HG03280 (cell line): ENCODE data around the gene EIF2S3.

Source experiments
- ATAC-seq: cut with Tn5 transposase; IDR thresholded peaks from one replicate; pipeline ENCODE4 v1.9.1; 2021; ENCODE audit warnings: mild to moderate bottlenecking, moderate library complexity; ENCODE audit not compliant: unreplicated experiment

Gene EIF2S3

DNA sequence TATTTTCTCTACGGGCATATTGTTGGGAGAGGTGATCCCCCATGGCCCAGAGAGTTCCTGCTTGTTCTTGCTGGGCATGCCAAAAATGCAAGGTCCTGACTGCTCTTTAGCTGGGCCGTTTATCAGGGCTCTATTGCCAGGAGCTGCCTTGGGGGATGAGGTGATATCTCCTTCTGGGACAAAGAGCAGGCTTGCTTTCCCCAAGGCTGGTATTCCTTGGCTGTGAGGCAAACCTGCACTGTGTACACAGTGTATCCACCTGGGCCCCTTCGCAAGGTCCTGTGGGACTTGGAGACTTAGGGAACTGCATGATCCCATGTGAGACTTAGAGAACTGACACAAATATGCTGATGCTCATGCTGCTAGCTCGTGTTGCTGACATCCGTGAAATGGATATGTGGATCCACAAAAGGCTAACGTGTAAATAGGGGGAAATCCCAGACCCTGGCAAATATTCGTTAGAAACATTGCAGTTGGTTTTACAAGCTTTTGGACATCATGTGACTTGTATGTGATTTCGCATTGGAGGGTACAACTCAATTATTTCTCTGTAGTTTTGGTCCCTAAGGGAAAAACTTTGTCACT lies 70.4 kb downstream of the EIF2S3 start:
- ATAC-seq: no peak
